Right lobe of liver (tissue), 4 donors: Measurements from ENCODE around the gene DNAJC24.

Source experiments
- CTCF ChIP-seq, 4 donors: fragments of 200-600 bp in 3 of 4; fragments of 450-650 bp in 1 of 4; IDR thresholded peaks; one replicate each; pipeline versions ENCODE4 v1.5.1 to v1.8.0; 2016 to 2022; ENCODE audit warnings: antibody characterized with exemption in 4 of 4, mild to moderate bottlenecking in 2 of 4
- POLR2A ChIP-seq: fragments of 450-650 bp; IDR thresholded peaks from one replicate; pipeline ENCODE4 v1.6.1; 2017; ENCODE audit warnings: antibody characterized with exemption, mild to moderate bottlenecking
- donor health status: DM: no; HTN: no; CAD: no.
- donor health status: DM: no; HTN: no; CAD: no.
- donor health status: DM: no; HTN: yes; CAD: no.

DNA sequence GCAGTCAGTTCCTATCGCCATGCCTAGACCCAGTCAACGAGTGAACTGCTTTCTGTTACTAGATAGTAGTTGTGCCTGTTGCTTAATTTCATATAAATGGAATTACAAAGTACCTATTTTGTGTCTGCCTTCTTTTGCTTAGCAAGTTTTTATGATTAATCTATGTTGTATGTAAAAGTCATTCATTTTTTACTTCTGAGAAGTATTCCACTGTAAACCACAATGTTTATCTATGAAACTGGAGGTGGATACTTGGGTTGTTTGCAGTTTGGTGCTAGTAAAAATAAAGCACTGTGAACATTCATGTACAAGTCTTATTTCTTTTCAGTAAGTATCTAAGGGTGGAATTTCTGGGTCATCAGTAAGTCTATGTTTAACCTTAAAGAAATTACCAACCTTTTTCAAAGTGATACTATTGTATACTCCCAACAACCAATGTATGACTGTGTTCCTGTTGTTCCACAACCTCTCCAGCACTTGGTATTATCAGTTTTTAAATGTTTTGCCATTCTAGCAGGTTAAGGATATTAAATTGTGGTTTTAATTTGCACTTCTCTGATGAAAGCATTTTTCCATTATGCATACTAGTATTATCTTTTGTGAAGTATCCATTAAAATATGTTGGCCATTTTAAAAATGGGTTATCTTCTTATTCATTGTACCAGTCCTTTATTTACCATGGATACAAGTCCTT is 68.2 kb downstream of the DNAJC24 start:
- no peak for TF ChIP-seq CTCF (IDR thresholded peaks at IDR 0.05)
- no peak for TF ChIP-seq POLR2A
